ENCODE results near the gene ANKRD6. TPM values are rescaled to one million over a fixed set of nuclear protein-coding genes. Genes with fewer than 3 reads are reported as not detected.
A peak's percentile ranks its signal among the peaks of the same experiment; 100 is the strongest.

The ANKRD6 gene
- total RNA-seq (ENCODE audit: unreplicated experiment) = 70.9 TPM
- long read RNA-seq, transcript ANKRD6-201 (16 exons, 3,073 nt) = major isoform, 9 of 16 reads
- long read RNA-seq, partial matches to known transcripts = 3 of 16 reads
- long read RNA-seq, other reads (novel, unspliced or antisense) = 4 of 16 reads

GRCh38 chr6:89432875-89433251, at the start of gene ANKRD6:
ANKRD6 (plus strand) TSS chr6:89433152; CDS start chr6:89566977, 133,825 bp downstream.
- peak; percentile 95 for DNase-seq (ENCODE audit: low spot score)
- peaks cover 34% of the 10 kb centered on the region for H3K4me1 Mint-ChIP-seq (ENCODE audit: unreplicated experiment)
- H3K4me3 Mint-ChIP-seq (ENCODE audit: unreplicated experiment) = peak within 1 kb of the TSS; percentile 95
- H3K36me3 Mint-ChIP-seq (ENCODE audit: low read depth, unreplicated experiment) = no peaks in the 10 kb centered on the region
- H3K9me3 Mint-ChIP-seq (ENCODE audit: unreplicated experiment) = no peaks in the 10 kb centered on the region
- no peak within 1 kb of the TSS for H3K27ac Mint-ChIP-seq (ENCODE audit: unreplicated experiment)
- peaks cover 6% of the 10 kb centered on the region for H3K27me3 Mint-ChIP-seq (ENCODE audit: unreplicated experiment)
- TF ChIP-seq, protein P1, sequence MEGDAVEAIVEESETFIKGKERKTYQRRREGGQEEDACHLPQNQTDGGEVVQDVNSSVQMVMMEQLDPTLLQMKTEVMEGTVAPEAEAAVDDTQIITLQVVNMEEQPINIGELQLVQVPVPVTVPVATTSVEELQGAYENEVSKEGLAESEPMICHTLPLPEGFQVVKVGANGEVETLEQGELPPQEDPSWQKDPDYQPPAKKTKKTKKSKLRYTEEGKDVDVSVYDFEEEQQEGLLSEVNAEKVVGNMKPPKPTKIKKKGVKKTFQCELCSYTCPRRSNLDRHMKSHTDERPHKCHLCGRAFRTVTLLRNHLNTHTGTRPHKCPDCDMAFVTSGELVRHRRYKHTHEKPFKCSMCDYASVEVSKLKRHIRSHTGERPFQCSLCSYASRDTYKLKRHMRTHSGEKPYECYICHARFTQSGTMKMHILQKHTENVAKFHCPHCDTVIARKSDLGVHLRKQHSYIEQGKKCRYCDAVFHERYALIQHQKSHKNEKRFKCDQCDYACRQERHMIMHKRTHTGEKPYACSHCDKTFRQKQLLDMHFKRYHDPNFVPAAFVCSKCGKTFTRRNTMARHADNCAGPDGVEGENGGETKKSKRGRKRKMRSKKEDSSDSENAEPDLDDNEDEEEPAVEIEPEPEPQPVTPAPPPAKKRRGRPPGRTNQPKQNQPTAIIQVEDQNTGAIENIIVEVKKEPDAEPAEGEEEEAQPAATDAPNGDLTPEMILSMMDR (IDR thresholded peaks at IDR 0.05; ENCODE audit: unreplicated experiment) = peak; percentile 92

GRCh38 chr6:89385156-89385667, 47.7 kb upstream of the ANKRD6 start:
- TF ChIP-seq, protein P1 (IDR thresholded peaks at IDR 0.05; ENCODE audit: unreplicated experiment) = no peak
- no peaks in the 10 kb centered on the region for H3K27me3 Mint-ChIP-seq (ENCODE audit: unreplicated experiment)
- DNase-seq (ENCODE audit: low spot score) = no peak
- no peaks in the 10 kb centered on the region for H3K9me3 Mint-ChIP-seq (ENCODE audit: unreplicated experiment)
- no peaks in the 10 kb centered on the region for H3K36me3 Mint-ChIP-seq (ENCODE audit: low read depth, unreplicated experiment)
- H3K4me1 Mint-ChIP-seq (ENCODE audit: unreplicated experiment) = no peaks in the 10 kb centered on the region
- no peak overlapping the region for H3K4me3 Mint-ChIP-seq (ENCODE audit: unreplicated experiment)
- H3K27ac Mint-ChIP-seq (ENCODE audit: unreplicated experiment) = no peak overlapping the region

DNA sequence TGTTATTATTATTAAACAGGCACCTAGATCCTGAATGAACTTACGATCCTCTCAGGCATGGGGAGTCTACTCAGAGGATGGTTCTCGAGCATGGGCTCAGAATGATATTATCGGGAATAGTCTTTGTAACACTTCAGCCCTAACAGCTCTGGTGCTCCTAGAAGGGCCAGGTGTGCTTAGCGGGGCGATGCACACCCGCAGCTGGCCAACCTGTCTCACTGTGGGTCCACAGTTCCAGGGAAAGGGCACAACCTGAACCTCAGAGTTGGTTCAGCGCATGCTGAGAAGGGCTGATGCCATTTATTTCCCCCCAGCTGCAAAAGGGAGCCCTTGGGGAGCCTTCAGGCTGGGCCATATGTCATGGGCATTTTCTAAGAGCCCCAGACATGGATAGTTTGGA, 47.1 kb upstream of the ANKRD6 start:
- Mint-ChIP-seq H3K4me3 (ENCODE audit: unreplicated experiment) (no peak overlapping the region), H3K27ac (ENCODE audit: unreplicated experiment) (no peak overlapping the region), H3K4me1 (ENCODE audit: unreplicated experiment) (no peaks in the 10 kb centered on the region), H3K36me3 (ENCODE audit: low read depth, unreplicated experiment) (no peaks in the 10 kb centered on the region), H3K27me3 (ENCODE audit: unreplicated experiment) (no peaks in the 10 kb centered on the region), H3K9me3 (ENCODE audit: unreplicated experiment) (no peaks in the 10 kb centered on the region)
- TF ChIP-seq, protein P1 (IDR thresholded peaks at IDR 0.05; ENCODE audit: unreplicated experiment) = no peak
- no peak for DNase-seq (ENCODE audit: low spot score)

- H3K4me1 Mint-ChIP-seq (ENCODE audit: unreplicated experiment) = no peaks in the 10 kb centered on the region
- no peaks in the 10 kb centered on the region for H3K27me3 Mint-ChIP-seq (ENCODE audit: unreplicated experiment)
- no peaks in the 10 kb centered on the region for H3K36me3 Mint-ChIP-seq (ENCODE audit: low read depth, unreplicated experiment)
These were observed 45.9 kb upstream of the ANKRD6 start for GRCh38 chr6:89386917-89387491.

More at GRCh38 chr6:89386917-89387491, 45.9 kb upstream of the ANKRD6 start:
- Mint-ChIP-seq H3K9me3 (ENCODE audit: unreplicated experiment) (no peaks in the 10 kb centered on the region), H3K4me3 (ENCODE audit: unreplicated experiment) (no peak overlapping the region), H3K27ac (ENCODE audit: unreplicated experiment) (no peak overlapping the region)
- no peak for DNase-seq (ENCODE audit: low spot score)
- TF ChIP-seq, protein P1 (IDR thresholded peaks at IDR 0.05; ENCODE audit: unreplicated experiment) = no peak
